ENCODE results near the gene CDK18. TPM values are rescaled to one million over a fixed set of nuclear protein-coding genes. Genes with fewer than 3 reads are reported as not detected.

CDK18 gene
- total and polyA plus RNA-seq, 12 donors = 41.4 to 199 (median 159) TPM

- H3K27me3 ChIP-seq = peaks cover 0 to 46% (median 24%) of the 10 kb centered on the region in 7 donors
- intact Hi-C loops (cut with DNase I) = no loop called here
- DNase-seq (no peak), ATAC-seq (no peak)
- no peak overlapping the region for H3K27ac ChIP-seq
- no peak for TF ChIP-seq CTCF (IDR thresholded peaks at IDR 0.05)
- peaks cover 0 to 10% (median 4%) of the 10 kb centered on the region in 9 donors for H3K4me1 ChIP-seq
- 85 to 94% methylated on average over 7 of the region's 7 CpGs for WGBS, 2 donors
- H3K4me3 ChIP-seq = no peak overlapping the region
- H3K9me3 ChIP-seq = peaks cover 0 to 19% (median 0%) of the 10 kb centered on the region in 11 donors
- H3K36me3 ChIP-seq = no peaks in the 10 kb centered on the region
Measured at GRCh38 chr1:205473966-205474365, 30.5 kb upstream of the CDK18 start.

GRCh38 chr1:205474571-205474970, 29.9 kb upstream of the CDK18 start:
- H3K27me3 ChIP-seq = peaks cover 0 to 47% (median 22%) of the 10 kb centered on the region in 7 donors
- intact Hi-C loops (cut with DNase I) = no loop called here

GRCh38 chr1:205475855-205476254, 28.6 kb upstream of the CDK18 start:
- DNase-seq (no peak), ATAC-seq (no peak)
- Histone ChIP-seq H3K27ac (no peak overlapping the region), H3K9me3 (peaks cover 0 to 19% (median 0%) of the 10 kb centered on the region in 11 donors), H3K4me1 (peaks cover 0 to 10% (median 4%) of the 10 kb centered on the region in 9 donors), H3K27me3 (peaks cover 0 to 57% (median 29%) of the 10 kb centered on the region in 7 donors), H3K36me3 (no peaks in the 10 kb centered on the region), H3K4me3 (no peak overlapping the region)
- 97% methylated on average over 1 of the region's 1 CpG for WGBS, 2 donors
- intact Hi-C loops (cut with DNase I) = no loop called here
- no peak for TF ChIP-seq CTCF (IDR thresholded peaks at IDR 0.05)

More at GRCh38 chr1:205474571-205474970, 29.9 kb upstream of the CDK18 start:
- no peak overlapping the region for H3K27ac ChIP-seq
- H3K4me3 ChIP-seq = no peak overlapping the region
- no peak for TF ChIP-seq CTCF (IDR thresholded peaks at IDR 0.05)
- no peaks in the 10 kb centered on the region for H3K36me3 ChIP-seq
- 90 to 91% methylated on average over 3 of the region's 3 CpGs for WGBS, 2 donors
- peaks cover 0 to 19% (median 0%) of the 10 kb centered on the region in 11 donors for H3K9me3 ChIP-seq
- DNase-seq (no peak), ATAC-seq (no peak)
- H3K4me1 ChIP-seq = peaks cover 0 to 10% (median 4%) of the 10 kb centered on the region in 9 donors

- Histone ChIP-seq H3K27ac (no peak overlapping the region), H3K4me3 (no peak overlapping the region), H3K4me1 (peaks cover 0 to 10% (median 4%) of the 10 kb centered on the region in 9 donors), H3K36me3 (no peaks in the 10 kb centered on the region), H3K27me3 (peaks cover 0 to 59% (median 35%) of the 10 kb centered on the region in 7 donors), H3K9me3 (peaks cover 0 to 19% (median 0%) of the 10 kb centered on the region in 11 donors)
- TF ChIP-seq CTCF (IDR thresholded peaks at IDR 0.05) = no peak
- DNase-seq = no peak
- ATAC-seq = no peak
- 93 to 94% methylated on average over 4 of the region's 4 CpGs for WGBS, 2 donors
- intact Hi-C loops (cut with DNase I) = no loop called here
Measured at GRCh38 chr1:205476648-205477047, 27.8 kb upstream of the CDK18 start.
